ENCODE results near the gene TMEM86B.

GRCh38 chr19:55232986-55233385 is 4.4 kb upstream of the TMEM86B start:
- TF ChIP-seq CTCF (IDR thresholded peaks at IDR 0.05; ENCODE audit: low read depth, low read length, poor library complexity, severe bottlenecking): no peak
- TF ChIP-seq EZH2phosphoT487 (IDR thresholded peaks at IDR 0.05; ENCODE audit: borderline replicate concordance, low read length): no peak
